K562 (cell line): ENCODE measurements around the gene IFNG-AS1.

Source experiments
- GABPA ChIP-seq: fragments of 200-800 bp; sonication (Bioruptor generic); conservative IDR thresholded peaks from 2 replicates; pipeline ENCODE4 v1.6.1; 2016; ENCODE audit warnings: low read depth, missing genetic modification characterization, missing compliant biosample characterization
- HMGN3 ChIP-seq: IDR thresholded peaks from 2 replicates; pipeline ENCODE4 v1.6.1; 2011; ENCODE audit warnings: borderline replicate concordance, low read depth, mild to moderate bottlenecking, mixed read lengths, low read length; ENCODE audit not compliant: insufficient read length; ENCODE audit errors: extremely low read depth
- IRF2 ChIP-seq: sonication (generic); formaldehyde crosslinking; IDR thresholded peaks from 2 replicates; pipeline ENCODE4 v1.8.1; 2022; ENCODE audit warnings: mild to moderate bottlenecking, missing genetic modification reagents
- MAFF ChIP-seq: IDR thresholded peaks from 2 replicates; pipeline ENCODE4 v1.6.1; 2012; ENCODE audit warnings: low read length, improper control_type of control experiment
- MAZ ChIP-seq, 2 experiments: fragments of 450-650 bp in 1 of 2; sonication (generic) in 1 of 2; formaldehyde crosslinking; IDR thresholded peaks in 1 of 2; conservative IDR thresholded peaks in 1 of 2; 2 replicates each; pipeline versions ENCODE4 v1.4.0 to v1.5.0; 2020; ENCODE audit warnings: mild to moderate bottlenecking in 1 of 2, missing genetic modification reagents in 1 of 2
- POLR2A ChIP-seq: fragments of 450-650 bp; conservative IDR thresholded peaks from 2 replicates; pipeline ENCODE4 v1.6.1; 2016
- SIN3A ChIP-seq, 2 experiments: fragments of 150-350 bp in 1 of 2; IDR thresholded peaks; 2 replicates each; pipeline ENCODE4 v1.6.1; 2011 to 2016; ENCODE audit warnings: borderline replicate concordance in 2 of 2, low read depth in 2 of 2, low read length in 2 of 2, mild to moderate bottlenecking in 2 of 2, moderate library complexity in 2 of 2; ENCODE audit not compliant: control insufficient read depth in 1 of 2
- ZBTB11 ChIP-seq, 3 experiments: fragments of 200-800 bp in 1 of 3; fragments of 250-450 bp in 1 of 3; fragments of 450-650 bp in 1 of 3; sonication (Bioruptor Pico) in 1 of 3; sonication (Bioruptor generic) in 1 of 3; formaldehyde crosslinking in 1 of 3; IDR thresholded peaks; 2 replicates each; pipeline versions ENCODE4 v1.6.1 to v1.8.0; 2016 to 2022; ENCODE audit warnings: mild to moderate bottlenecking in 2 of 3, missing genetic modification characterization in 2 of 3, missing compliant biosample characterization in 1 of 3, moderate library complexity in 1 of 3
- ZNF24 ChIP-seq: fragments of 450-650 bp; IDR thresholded peaks from 2 replicates; pipeline ENCODE4 v1.6.1; 2016
- TF ChIP-seq, protein P1 (sequence below), 3 experiments: IDR thresholded peaks in 2 of 3; conservative IDR thresholded peaks in 1 of 3; 2 replicates each; pipeline ENCODE4 v1.5.1; 2011 to 2012; ENCODE audit warnings: low read length in 3 of 3, mild to moderate bottlenecking in 3 of 3, control low read depth in 2 of 3, improper control_type of control experiment in 1 of 3, inconsistent platforms in 1 of 3, low read depth in 1 of 3, mixed read lengths in 1 of 3, moderate library complexity in 1 of 3; ENCODE audit not compliant: insufficient read depth in 2 of 3

DNA sequence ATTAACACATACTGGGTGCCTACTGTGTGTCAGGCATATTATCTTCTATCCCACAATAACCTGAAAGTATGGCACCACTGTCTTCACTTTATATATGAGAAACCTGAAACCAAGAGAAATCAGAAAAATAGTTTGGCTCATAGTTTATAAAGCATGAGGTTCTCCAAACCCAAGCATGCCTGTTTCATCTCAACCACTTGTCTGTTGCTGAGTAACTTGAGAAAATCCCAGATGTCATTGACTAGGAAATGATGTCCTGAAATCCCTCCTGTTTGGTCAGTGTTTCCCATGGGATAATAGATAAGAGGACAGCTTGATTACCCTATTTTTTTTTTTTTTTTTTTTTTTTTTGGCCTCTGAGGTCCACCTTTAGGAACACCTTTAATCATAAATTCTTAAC, 2.6 kb upstream of the IFNG-AS1 start:
- TF ChIP-seq ZBTB11 (CRISPR knock-in tag; IDR thresholded peaks at IDR 0.05): no peak
- TF ChIP-seq MAFF: no peak
- TF ChIP-seq, protein P1, sequence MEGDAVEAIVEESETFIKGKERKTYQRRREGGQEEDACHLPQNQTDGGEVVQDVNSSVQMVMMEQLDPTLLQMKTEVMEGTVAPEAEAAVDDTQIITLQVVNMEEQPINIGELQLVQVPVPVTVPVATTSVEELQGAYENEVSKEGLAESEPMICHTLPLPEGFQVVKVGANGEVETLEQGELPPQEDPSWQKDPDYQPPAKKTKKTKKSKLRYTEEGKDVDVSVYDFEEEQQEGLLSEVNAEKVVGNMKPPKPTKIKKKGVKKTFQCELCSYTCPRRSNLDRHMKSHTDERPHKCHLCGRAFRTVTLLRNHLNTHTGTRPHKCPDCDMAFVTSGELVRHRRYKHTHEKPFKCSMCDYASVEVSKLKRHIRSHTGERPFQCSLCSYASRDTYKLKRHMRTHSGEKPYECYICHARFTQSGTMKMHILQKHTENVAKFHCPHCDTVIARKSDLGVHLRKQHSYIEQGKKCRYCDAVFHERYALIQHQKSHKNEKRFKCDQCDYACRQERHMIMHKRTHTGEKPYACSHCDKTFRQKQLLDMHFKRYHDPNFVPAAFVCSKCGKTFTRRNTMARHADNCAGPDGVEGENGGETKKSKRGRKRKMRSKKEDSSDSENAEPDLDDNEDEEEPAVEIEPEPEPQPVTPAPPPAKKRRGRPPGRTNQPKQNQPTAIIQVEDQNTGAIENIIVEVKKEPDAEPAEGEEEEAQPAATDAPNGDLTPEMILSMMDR (IDR thresholded peaks at IDR 0.05 in 2 of 3, conservative IDR thresholded peaks at IDR 0.05 in 1 of 3; ENCODE audit: insufficient read depth in 2 of 3, low read depth in 1 of 3, low read length in 3 of 3): no peak
- no peak for TF ChIP-seq MAZ (CRISPR knock-in tag; conservative IDR thresholded peaks at IDR 0.05 in 1 of 2, IDR thresholded peaks at IDR 0.05 in 1 of 2)
- TF ChIP-seq IRF2: no peak
- TF ChIP-seq POLR2A: no peak
- TF ChIP-seq SIN3A (IDR thresholded peaks at IDR 0.05; ENCODE audit: borderline replicate concordance in 2 of 2, control insufficient read depth in 1 of 2, low read depth in 2 of 2, low read length in 2 of 2): no peak
- no peak for TF ChIP-seq GABPA (tag)
- TF ChIP-seq HMGN3: no peak
- TF ChIP-seq ZNF24: no peak
